Fibroblast of skin of scalp (primary cell): ENCODE data around the gene DPH2. TPM values are rescaled to one million over a fixed set of nuclear protein-coding genes. Genes with fewer than 3 reads are reported as not detected.
A peak's percentile ranks its signal among the peaks of the same experiment; 100 is the strongest.

ENCODE experiments used
- DNase-seq: peaks from one replicate; pipeline ENCODE4 v3.0.0-alpha.2; 2013
- polyA plus RNA-seq, 2 experiments: library from polyadenylated mRNA; unstranded; fragments of 120-200 nt; gene quantifications; one replicate each; pipeline ENCODE4 v1.2.1, GENCODE V29; 2013; ENCODE audit not compliant: insufficient read length in 2 of 2

The DPH2 gene, protein sequence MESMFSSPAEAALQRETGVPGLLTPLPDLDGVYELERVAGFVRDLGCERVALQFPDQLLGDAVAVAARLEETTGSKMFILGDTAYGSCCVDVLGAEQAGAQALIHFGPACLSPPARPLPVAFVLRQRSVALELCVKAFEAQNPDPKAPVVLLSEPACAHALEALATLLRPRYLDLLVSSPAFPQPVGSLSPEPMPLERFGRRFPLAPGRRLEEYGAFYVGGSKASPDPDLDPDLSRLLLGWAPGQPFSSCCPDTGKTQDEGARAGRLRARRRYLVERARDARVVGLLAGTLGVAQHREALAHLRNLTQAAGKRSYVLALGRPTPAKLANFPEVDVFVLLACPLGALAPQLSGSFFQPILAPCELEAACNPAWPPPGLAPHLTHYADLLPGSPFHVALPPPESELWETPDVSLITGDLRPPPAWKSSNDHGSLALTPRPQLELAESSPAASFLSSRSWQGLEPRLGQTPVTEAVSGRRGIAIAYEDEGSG
- 18.1 TPM for polyA plus RNA-seq (2013, experiment 1 of 2; ENCODE audit: insufficient read length)
- polyA plus RNA-seq (2013, experiment 2 of 2; ENCODE audit: insufficient read length): 17.2 TPM

GRCh38 chr1:43969746-43970466, at the start of gene DPH2:
Gene DPH2, plus strand, starts transcription at chr1:43970010. Its CDS starts 166 bp downstream, at chr1:43970176.
- peak; percentile 97 for DNase-seq

DNA sequence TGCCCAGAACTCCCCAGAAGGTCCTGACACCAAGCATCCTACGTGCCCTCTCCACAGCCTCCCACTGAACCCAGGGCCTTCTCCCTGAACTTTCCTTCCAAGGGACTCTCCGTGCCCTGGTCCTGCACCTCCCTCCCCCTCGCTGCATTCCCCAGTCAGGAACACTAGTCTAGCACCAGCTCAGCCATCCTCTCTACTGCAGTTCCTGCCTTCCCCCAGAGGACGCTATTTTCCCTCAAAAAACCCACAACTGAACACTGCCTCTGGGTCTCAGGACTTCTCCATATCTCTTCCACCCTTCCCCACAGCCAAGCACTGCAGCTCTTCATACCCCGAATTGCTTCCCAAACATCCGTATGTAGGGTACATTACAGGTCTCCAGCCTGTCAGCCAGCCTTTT, 48.8 kb upstream of the DPH2 start:
- no peak for DNase-seq

- DNase-seq: no peak
Observed at GRCh38 chr1:43924516-43924915, 45.3 kb upstream of the DPH2 start.

DNA sequence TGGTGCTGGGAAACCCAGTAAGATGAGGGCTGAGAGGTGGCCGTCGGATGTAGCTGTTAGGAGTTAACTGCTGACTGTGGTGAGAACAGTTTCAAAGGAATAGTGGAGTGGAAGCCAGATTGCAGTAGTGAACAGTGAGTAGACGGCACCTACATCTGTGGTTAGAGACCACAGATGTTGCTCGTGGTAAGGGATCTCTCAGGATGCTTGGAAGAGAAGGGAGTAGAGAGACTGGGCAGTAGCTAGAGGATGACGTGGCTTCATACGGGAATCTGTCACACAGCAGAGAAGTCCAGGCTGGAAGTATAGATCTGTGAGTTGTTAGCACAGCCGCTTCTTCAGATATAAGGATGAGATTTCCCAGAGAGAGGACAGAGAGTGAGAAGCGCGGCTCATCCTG, 44.0 kb upstream of the DPH2 start:
- DNase-seq: no peak

DNA sequence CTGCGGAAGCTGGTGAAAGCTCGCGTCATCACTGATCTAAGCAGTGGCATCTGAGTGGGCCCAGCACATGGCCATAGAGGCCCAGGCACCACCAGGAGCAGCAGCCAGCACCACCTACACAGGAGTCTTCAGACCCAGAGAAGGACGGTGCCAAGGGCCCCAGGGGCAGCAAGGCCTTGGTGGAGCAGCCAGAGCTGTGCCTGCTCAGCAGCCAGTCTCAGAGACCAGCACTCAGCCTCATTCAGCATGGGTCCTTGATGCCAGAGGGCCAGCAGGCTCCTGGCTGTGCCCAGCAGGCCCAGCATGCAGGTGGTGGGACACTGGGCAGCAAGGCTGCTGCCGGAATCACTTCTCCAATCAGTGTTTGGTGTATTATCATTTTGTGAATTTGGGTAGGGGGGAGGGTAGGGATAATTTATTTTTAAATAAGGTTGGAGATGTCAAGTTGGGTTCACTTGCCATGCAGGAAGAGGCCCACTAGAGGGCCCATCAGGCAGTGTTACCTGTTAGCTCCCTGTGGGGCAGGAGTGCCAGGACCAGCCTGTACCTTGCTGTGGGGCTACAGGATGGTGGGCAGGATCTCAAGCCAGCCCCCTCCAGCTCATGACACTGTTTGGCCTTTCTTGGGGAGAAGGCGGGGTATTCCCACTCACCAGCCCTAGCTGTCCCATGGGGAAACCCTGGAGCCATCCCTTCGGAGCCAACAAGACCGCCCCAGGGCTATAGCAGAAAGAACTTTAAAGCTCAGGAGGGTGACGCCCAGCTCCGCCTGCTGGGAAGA, 39.5 kb upstream of the DPH2 start:
- DNase-seq: peak; percentile 47

GRCh38 chr1:43930949-43931275, 38.9 kb upstream of the DPH2 start:
- DNase-seq: no peak

GRCh38 chr1:43931711-43932660, 37.8 kb upstream of the DPH2 start:
- DNase-seq: no peak

- DNase-seq: peak; percentile 66
Observed at GRCh38 chr1:43932786-43933385, 36.9 kb upstream of the DPH2 start.

- DNase-seq: no peak
Observed at GRCh38 chr1:43933386-43934100, 36.3 kb upstream of the DPH2 start, which contains the start of gene ARTN. Gene ARTN, plus strand, starts transcription at chr1:43933801. Its CDS starts 1,856 bp downstream, at chr1:43935657.

DNA sequence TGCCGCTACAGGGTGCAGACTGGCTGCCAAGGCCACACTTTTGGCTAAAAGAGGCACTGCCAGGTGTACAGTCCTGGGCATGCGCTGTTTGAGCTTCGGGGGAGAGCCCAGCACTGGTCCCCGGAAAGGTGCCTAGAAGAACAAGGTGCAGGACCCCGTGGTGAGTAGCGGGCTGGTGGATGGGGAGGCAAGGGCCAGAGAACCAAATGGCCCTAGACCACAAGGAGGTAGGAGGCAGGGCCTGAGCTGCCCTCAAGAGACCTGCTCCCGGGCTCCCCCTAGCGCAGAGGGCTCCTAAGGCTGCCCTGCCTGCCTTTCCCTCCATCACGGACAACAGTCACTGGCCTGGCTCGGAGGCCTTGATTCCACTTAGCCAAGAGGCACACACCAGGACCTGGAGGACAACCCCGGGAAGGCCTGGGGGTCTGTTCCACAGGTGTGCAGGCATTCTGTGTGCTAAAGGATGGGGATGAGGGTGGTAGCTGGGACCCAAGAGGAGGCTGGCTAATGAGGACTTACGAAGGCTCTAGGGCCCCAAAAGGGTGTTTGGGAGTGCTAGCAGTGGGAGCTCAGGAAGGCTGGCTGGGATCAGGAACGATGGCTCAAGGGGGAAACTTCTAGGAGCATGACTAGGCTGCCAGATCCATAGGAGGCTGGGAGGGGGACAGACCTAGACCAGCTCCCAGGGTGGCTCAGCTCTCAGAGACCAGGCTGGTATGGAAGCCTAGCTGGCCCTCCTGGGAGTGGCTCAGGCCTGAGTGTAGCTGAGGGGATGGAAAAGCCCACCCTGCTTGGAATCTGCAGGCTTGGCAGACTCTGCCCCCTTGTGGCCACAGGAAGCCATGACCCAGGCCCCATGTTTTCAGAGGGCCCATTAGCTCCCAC, 35.5 kb upstream of the DPH2 start:
- peak; percentile 68 for DNase-seq

- DNase-seq: no peak
Observed at GRCh38 chr1:43934986-43935324, 34.9 kb upstream of the DPH2 start.

DNA sequence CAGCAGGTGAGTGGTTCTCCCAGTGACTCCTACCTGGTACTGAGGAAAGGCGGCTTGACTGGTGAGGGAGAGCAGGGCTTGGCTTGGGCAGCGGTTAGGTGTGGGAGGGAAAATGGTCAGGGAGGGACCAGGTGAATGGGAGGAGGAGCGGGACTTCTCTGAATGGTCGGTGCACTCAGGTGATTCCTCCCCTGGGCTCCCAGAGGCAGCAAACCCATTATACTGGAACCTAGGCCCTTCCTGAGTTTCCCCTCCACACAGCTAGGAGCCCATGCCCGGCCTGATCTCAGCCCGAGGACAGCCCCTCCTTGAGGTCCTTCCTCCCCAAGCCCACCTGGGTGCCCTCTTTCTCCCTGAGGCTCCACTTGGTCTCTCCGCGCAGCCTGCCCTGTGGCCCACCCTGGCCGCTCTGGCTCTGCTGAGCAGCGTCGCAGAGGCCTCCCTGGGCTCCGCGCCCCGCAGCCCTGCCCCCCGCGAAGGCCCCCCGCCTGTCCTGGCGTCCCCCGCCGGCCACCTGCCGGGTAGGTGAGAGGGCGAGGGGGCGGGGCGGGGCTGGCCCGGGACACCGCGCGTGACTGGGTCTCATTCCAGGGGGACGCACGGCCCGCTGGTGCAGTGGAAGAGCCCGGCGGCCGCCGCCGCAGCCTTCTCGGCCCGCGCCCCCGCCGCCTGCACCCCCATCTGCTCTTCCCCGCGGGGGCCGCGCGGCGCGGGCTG, 33.9 kb upstream of the DPH2 start:
- no peak for DNase-seq

DNA sequence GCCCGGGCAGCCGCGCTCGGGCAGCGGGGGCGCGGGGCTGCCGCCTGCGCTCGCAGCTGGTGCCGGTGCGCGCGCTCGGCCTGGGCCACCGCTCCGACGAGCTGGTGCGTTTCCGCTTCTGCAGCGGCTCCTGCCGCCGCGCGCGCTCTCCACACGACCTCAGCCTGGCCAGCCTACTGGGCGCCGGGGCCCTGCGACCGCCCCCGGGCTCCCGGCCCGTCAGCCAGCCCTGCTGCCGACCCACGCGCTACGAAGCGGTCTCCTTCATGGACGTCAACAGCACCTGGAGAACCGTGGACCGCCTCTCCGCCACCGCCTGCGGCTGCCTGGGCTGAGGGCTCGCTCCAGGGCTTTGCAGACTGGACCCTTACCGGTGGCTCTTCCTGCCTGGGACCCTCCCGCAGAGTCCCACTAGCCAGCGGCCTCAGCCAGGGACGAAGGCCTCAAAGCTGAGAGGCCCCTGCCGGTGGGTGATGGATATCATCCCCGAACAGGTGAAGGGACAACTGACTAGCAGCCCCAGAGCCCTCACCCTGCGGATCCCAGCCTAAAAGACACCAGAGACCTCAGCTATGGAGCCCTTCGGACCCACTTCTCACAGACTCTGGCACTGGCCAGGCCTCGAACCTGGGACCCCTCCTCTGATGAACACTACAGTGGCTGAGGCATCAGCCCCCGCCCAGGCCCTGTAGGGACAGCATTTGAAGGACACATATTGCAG, 33.2 kb upstream of the DPH2 start:
- DNase-seq: no peak

- no peak for DNase-seq
Observed at GRCh38 chr1:43937179-43937865, 32.5 kb upstream of the DPH2 start.

DNA sequence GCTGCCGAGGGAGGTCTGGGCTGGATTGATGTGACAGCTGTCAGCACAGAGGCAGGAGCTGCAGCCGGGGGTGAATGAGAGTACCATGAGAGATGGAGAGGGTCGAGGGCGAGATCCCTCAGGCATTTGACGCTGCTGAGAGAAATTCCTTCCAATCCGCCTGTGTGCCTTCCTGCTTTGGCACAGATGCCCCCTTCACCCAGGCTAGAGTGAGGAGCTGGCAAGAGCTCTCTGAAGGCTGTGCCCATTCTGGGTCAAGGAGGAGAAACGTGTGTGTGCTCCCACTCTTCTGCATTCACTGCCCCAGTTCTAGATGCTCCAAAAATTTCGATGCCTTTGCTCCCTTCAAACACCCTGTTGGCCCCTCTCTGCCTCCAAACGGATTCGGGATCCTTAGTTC, 31.4 kb upstream of the DPH2 start:
- no peak for DNase-seq

- no peak for DNase-seq
Observed at GRCh38 chr1:43938892-43939587, 30.8 kb upstream of the DPH2 start.

GRCh38 chr1:43942411-43942810, 27.4 kb upstream of the DPH2 start:
- DNase-seq: no peak
